Thyroid gland (tissue), 4 donors: Measurements from ENCODE around the gene AGPAT4. TPM values are rescaled to one million over a fixed set of nuclear protein-coding genes. Genes with fewer than 3 reads are reported as not detected.

ENCODE experiments used
- DNase-seq, 2 donors: peaks; one replicate each; pipeline ENCODE4 v3.0.0-alpha.2; 2019
- H3K27ac ChIP-seq, 3 donors: fragments of 200-600 bp; sonication (generic); 1 replicate in 2 of 3; 2 replicates in 1 of 3; pipeline ENCODE4 v1.5.1; 2016 to 2019; ENCODE audit warnings: mild to moderate bottlenecking in 1 of 3, moderate library complexity in 1 of 3
- H3K27me3 ChIP-seq: fragments of 200-600 bp; sonication (generic); one replicate; pipeline ENCODE4 v1.5.1; 2019
- H3K36me3 ChIP-seq, 2 donors: fragments of 200-600 bp; sonication (generic); one replicate each; pipeline ENCODE4 v1.5.1; 2016 to 2019
- H3K4me1 ChIP-seq, 2 donors: fragments of 200-600 bp; sonication (generic); one replicate each; pipeline ENCODE4 v1.5.1; 2017 to 2019
- H3K4me3 ChIP-seq, 3 donors: fragments of 200-600 bp; sonication (generic); replicated peaks in 1 of 3; 1 replicate in 2 of 3; 2 replicates in 1 of 3; pipeline ENCODE4 v1.5.1; 2016; ENCODE audit warnings: mild to moderate bottlenecking in 1 of 3
- H3K9me3 ChIP-seq: fragments of 200-600 bp; sonication (generic); one replicate; pipeline ENCODE4 v1.5.1; 2017
- CTCF ChIP-seq, 6 experiments: fragments of 200-600 bp in 3 of 6; fragments of 450-650 bp in 3 of 6; sonication (generic) in 3 of 6; IDR thresholded peaks; one replicate each; pipeline ENCODE4 v1.5.1; 2016 to 2019; ENCODE audit warnings: antibody characterized with exemption in 6 of 6, mild to moderate bottlenecking in 2 of 6, inconsistent platforms in 1 of 6, moderate library complexity in 1 of 6
- POLR2A ChIP-seq, 2 donors: fragments of 450-650 bp; IDR thresholded peaks; one replicate each; pipeline ENCODE4 v1.6.1; 2017; ENCODE audit warnings: antibody characterized with exemption in 2 of 2, mild to moderate bottlenecking in 2 of 2, moderate library complexity in 1 of 2
- WGBS, 2 donors: methylation state at CpG; one replicate each; pipeline ENCODE4 v1.1.5; 2017; 5-methylcytosine and 5-hydroxymethylcytosine counted together
- intact Hi-C: fragments of 100-400 bp; cut with DNase I; formaldehyde crosslinking; loops from one replicate; pipeline ENCODE4 v1.15.1; 2023
- total RNA-seq, 4 donors: library from RNA; depleted of rRNA; stranded (reverse); fragments of >200 nt; gene quantifications; one replicate each; pipeline ENCODE4 v1.2.3, GENCODE V29; 2016

Gene AGPAT4
- total RNA-seq, 4 donors from 2014 or later: 6.1 to 12.8 (median 6.9) TPM

GRCh38 chr6:161166176-161166575 lies 107.7 kb downstream of the AGPAT4 start:
- no peaks in the 10 kb centered on the region for H3K27me3 ChIP-seq
- no peaks in the 10 kb centered on the region for H3K9me3 ChIP-seq
- H3K4me3 ChIP-seq: no peak overlapping the region
- TF ChIP-seq POLR2A (IDR thresholded peaks at IDR 0.05): no peak
- TF ChIP-seq CTCF (IDR thresholded peaks at IDR 0.05): no peak
- 89 to 91% methylated on average over 11 of the region's 11 CpGs for WGBS, 2 donors
- peaks cover 0 to 4% of the 10 kb centered on the region in 2 donors for H3K36me3 ChIP-seq
- H3K4me1 ChIP-seq: no peaks in the 10 kb centered on the region
- DNase-seq: no peak
- H3K27ac ChIP-seq: no peak overlapping the region
- intact Hi-C loops: no loop called here

- Histone ChIP-seq H3K27me3 (no peaks in the 10 kb centered on the region), H3K4me1 (no peaks in the 10 kb centered on the region), H3K36me3 (peaks cover 0 to 4% of the 10 kb centered on the region in 2 donors), H3K27ac (no peak overlapping the region), H3K9me3 (no peaks in the 10 kb centered on the region), H3K4me3 (no peak overlapping the region)
- WGBS, 2 donors: 93 to 98% methylated on average over 9 of the region's 9 CpGs
- TF ChIP-seq POLR2A (IDR thresholded peaks at IDR 0.05): no peak
- no peak for TF ChIP-seq CTCF (IDR thresholded peaks at IDR 0.05)
- DNase-seq: no peak
- intact Hi-C loops: no loop called here
These were observed 109.7 kb downstream of the AGPAT4 start for GRCh38 chr6:161164182-161164625.

GRCh38 chr6:161163466-161164181 lies 110.2 kb downstream of the AGPAT4 start:
- TF ChIP-seq CTCF (IDR thresholded peaks at IDR 0.05): no peak
- TF ChIP-seq POLR2A (IDR thresholded peaks at IDR 0.05): no peak
- H3K27ac ChIP-seq: no peak overlapping the region
- no peaks in the 10 kb centered on the region for H3K4me1 ChIP-seq
- no peak overlapping the region for H3K4me3 ChIP-seq
- 93 to 95% methylated on average over 13 of the region's 13 CpGs for WGBS, 2 donors
- DNase-seq: no peak
- intact Hi-C loops: no loop called here
- peaks cover 0 to 4% of the 10 kb centered on the region in 2 donors for H3K36me3 ChIP-seq
- H3K27me3 ChIP-seq: no peaks in the 10 kb centered on the region
- no peaks in the 10 kb centered on the region for H3K9me3 ChIP-seq

GRCh38 chr6:161162722-161163121 lies 111.1 kb downstream of the AGPAT4 start:
- DNase-seq: peak; percentile 49 to 68
- TF ChIP-seq CTCF (IDR thresholded peaks at IDR 0.05) (no peak), POLR2A (IDR thresholded peaks at IDR 0.05) (no peak)
- 48 to 63% methylated on average over 9 of the region's 9 CpGs for WGBS, 2 donors
- Histone ChIP-seq H3K9me3 (no peaks in the 10 kb centered on the region), H3K36me3 (peaks cover 0 to 4% of the 10 kb centered on the region in 2 donors), H3K27ac (no peak overlapping the region), H3K27me3 (no peaks in the 10 kb centered on the region), H3K4me1 (no peaks in the 10 kb centered on the region), H3K4me3 (no peak overlapping the region)
- intact Hi-C loops: no loop called here

- intact Hi-C loops: no loop called here
- TF ChIP-seq POLR2A (IDR thresholded peaks at IDR 0.05) (no peak), CTCF (IDR thresholded peaks at IDR 0.05) (no peak)
- no peaks in the 10 kb centered on the region for H3K27me3 ChIP-seq
- no peaks in the 10 kb centered on the region for H3K9me3 ChIP-seq
- H3K27ac ChIP-seq: no peak overlapping the region
- 94 to 98% methylated on average over 16 of the region's 16 CpGs for WGBS, 2 donors
- H3K4me3 ChIP-seq: no peak overlapping the region
- no peak for DNase-seq
- H3K4me1 ChIP-seq: no peaks in the 10 kb centered on the region
- peaks cover 0 to 4% of the 10 kb centered on the region in 2 donors for H3K36me3 ChIP-seq
These were observed 111.8 kb downstream of the AGPAT4 start for GRCh38 chr6:161161889-161162624.
